Neural progenitor cell (in vitro differentiated cells): ENCODE measurements around the gene CLSTN2.

Experiments
- EZH2phosphoT487 ChIP-seq: fragments of 200-600 bp; sonication (generic); IDR thresholded peaks from 2 replicates; pipeline ENCODE4 v1.6.1; 2017; ENCODE audit warnings: antibody characterized with exemption
- TF ChIP-seq, protein P1 (sequence below): fragments of 200-600 bp; sonication (generic); IDR thresholded peaks from 2 replicates; pipeline ENCODE4 v1.5.1; 2017; ENCODE audit warnings: antibody characterized with exemption, mild to moderate bottlenecking

- TF ChIP-seq EZH2phosphoT487: no peak
- TF ChIP-seq, protein P1, sequence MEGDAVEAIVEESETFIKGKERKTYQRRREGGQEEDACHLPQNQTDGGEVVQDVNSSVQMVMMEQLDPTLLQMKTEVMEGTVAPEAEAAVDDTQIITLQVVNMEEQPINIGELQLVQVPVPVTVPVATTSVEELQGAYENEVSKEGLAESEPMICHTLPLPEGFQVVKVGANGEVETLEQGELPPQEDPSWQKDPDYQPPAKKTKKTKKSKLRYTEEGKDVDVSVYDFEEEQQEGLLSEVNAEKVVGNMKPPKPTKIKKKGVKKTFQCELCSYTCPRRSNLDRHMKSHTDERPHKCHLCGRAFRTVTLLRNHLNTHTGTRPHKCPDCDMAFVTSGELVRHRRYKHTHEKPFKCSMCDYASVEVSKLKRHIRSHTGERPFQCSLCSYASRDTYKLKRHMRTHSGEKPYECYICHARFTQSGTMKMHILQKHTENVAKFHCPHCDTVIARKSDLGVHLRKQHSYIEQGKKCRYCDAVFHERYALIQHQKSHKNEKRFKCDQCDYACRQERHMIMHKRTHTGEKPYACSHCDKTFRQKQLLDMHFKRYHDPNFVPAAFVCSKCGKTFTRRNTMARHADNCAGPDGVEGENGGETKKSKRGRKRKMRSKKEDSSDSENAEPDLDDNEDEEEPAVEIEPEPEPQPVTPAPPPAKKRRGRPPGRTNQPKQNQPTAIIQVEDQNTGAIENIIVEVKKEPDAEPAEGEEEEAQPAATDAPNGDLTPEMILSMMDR: no peak
Observed at GRCh38 chr3:140010391-140010790, 75.4 kb downstream of the CLSTN2 start.
